ENCODE data around the gene LAMB4.

Gene LAMB4

GRCh38 chr7:108140671-108141070, 10.5 kb upstream of the LAMB4 start:
- DNase-seq, result no peak

GRCh38 chr7:108138911-108139310, 8.8 kb upstream of the LAMB4 start:
- DNase-seq, result no peak

GRCh38 chr7:108137993-108138392, 7.8 kb upstream of the LAMB4 start:
- no peak for DNase-seq

- no peak for DNase-seq
These were observed 6.9 kb upstream of the LAMB4 start for GRCh38 chr7:108137040-108137439.

GRCh38 chr7:108136191-108136688, 6.1 kb upstream of the LAMB4 start:
- DNase-seq, result no peak

- DNase-seq, result peak; percentile 38 to 55
These were observed 5.5 kb upstream of the LAMB4 start for GRCh38 chr7:108135446-108136190.

- DNase-seq, result no peak
These were observed 4.3 kb upstream of the LAMB4 start for GRCh38 chr7:108134486-108134885.

GRCh38 chr7:108132551-108133265, 2.5 kb upstream of the LAMB4 start:
- no peak for DNase-seq

GRCh38 chr7:108129018-108129965, 869 bp downstream of the LAMB4 start:
- DNase-seq, result no peak

- DNase-seq, result no peak
These were observed 1.6 kb downstream of the LAMB4 start for GRCh38 chr7:108128514-108128913.

- DNase-seq, result no peak
These were observed 2.7 kb downstream of the LAMB4 start for GRCh38 chr7:108127461-108127860.

GRCh38 chr7:108124820-108125219, 5.3 kb downstream of the LAMB4 start:
- DNase-seq, result no peak

- DNase-seq, result no peak
These were observed 8.0 kb downstream of the LAMB4 start for GRCh38 chr7:108122181-108122580.

GRCh38 chr7:108120933-108121332, 9.2 kb downstream of the LAMB4 start:
- no peak for DNase-seq

- no peak for DNase-seq
These were observed 10.0 kb downstream of the LAMB4 start for GRCh38 chr7:108120196-108120595.

GRCh38 chr7:108118959-108119358, 11.2 kb downstream of the LAMB4 start:
- DNase-seq, result no peak

GRCh38 chr7:108114117-108114841, 15.9 kb downstream of the LAMB4 start:
- peak in 1 of 2 experiments; percentile 31 for DNase-seq

GRCh38 chr7:108112683-108113082, 17.5 kb downstream of the LAMB4 start:
- no peak for DNase-seq

- no peak for DNase-seq
These were observed 20.8 kb downstream of the LAMB4 start for GRCh38 chr7:108109221-108109908.

- DNase-seq, result no peak
These were observed 22.0 kb downstream of the LAMB4 start for GRCh38 chr7:108108131-108108530.

- no peak for DNase-seq
These were observed 25.8 kb downstream of the LAMB4 start for GRCh38 chr7:108104324-108104723.

Data from activated T-cell treated with anti-CD3 and anti-CD28 coated beads, Interleukin-2, amount 50 U/mL, for 48 hours (primary cell).